Naive thymus-derived CD8-positive, alpha-beta T cell (primary cell): ENCODE measurements around the gene PNPLA1. TPM values are rescaled to one million over a fixed set of nuclear protein-coding genes. Genes with fewer than 3 reads are reported as not detected.

Experiments used
- ATAC-seq, 2 donors: fragments of 150-1000 bp; cut with Tn5 transposase in 1 of 2; sonication (Bioruptor Pico), chemical (Tn5 transposase) in 1 of 2; 1 replicate in 1 of 2; 2 replicates in 1 of 2; pipeline ENCODE4 v1.10.0; 2021; ENCODE audit warnings: mild to moderate bottlenecking in 2 of 2, moderate library complexity in 2 of 2
- POLR2A ChIA-PET: fragments of 350-600 bp; sonication (Branson Sonifier 250); formaldehyde crosslinking; loops from one replicate; lab custom pipeline; 2021; ENCODE audit warnings: antibody characterized with exemption; lab: Charles Lee
- DNase-seq, 10 donors: peaks; one replicate each; pipeline versions ENCODE4 v3.0.0 to v3.0.0-alpha.2; 2020 to 2022
- H3K27ac Mint-ChIP-seq, 10 donors: one replicate each; pipeline ENCODE4 v1.8.0; 2020 to 2022; ENCODE audit warnings: mild to moderate bottlenecking in 10 of 10, mixed read lengths in 10 of 10, moderate library complexity in 4 of 10, inconsistent platforms in 1 of 10
- H3K27me3 Mint-ChIP-seq, 5 donors: one replicate each; pipeline ENCODE4 v1.8.0; 2021 to 2022; ENCODE audit warnings: mixed read lengths in 5 of 5
- H3K36me3 Mint-ChIP-seq, 3 donors: one replicate each; pipeline ENCODE4 v1.8.0; 2020 to 2022; ENCODE audit warnings: mixed read lengths in 3 of 3, mild to moderate bottlenecking in 2 of 3, inconsistent platforms in 1 of 3
- H3K4me1 Mint-ChIP-seq, 4 donors: one replicate each; pipeline ENCODE4 v1.8.0; 2021 to 2022; ENCODE audit warnings: mixed read lengths in 4 of 4
- H3K4me3 Mint-ChIP-seq, 10 donors: one replicate each; pipeline ENCODE4 v1.8.0; 2020 to 2022; ENCODE audit warnings: mild to moderate bottlenecking in 10 of 10, mixed read lengths in 10 of 10, moderate library complexity in 6 of 10, inconsistent platforms in 1 of 10
- H3K9me3 Mint-ChIP-seq, 9 donors: one replicate each; pipeline ENCODE4 v1.8.0; 2020 to 2022; ENCODE audit warnings: mixed read lengths in 9 of 9, mild to moderate bottlenecking in 3 of 9, inconsistent platforms in 1 of 9, moderate library complexity in 1 of 9
- polyA plus RNA-seq, 3 donors: library from polyadenylated mRNA; unstranded; fragments of 300-500 nt; fragmentation: Illumina TruSeq; gene quantifications; one replicate each; pipeline ENCODE4 v1.2.3, GENCODE V29; 2021
- total RNA-seq, 8 experiments: library from RNA in 2 of 8; stranded (reverse) in 2 of 8; gene quantifications; one replicate each; pipeline ENCODE4 v1.2.3 and lab custom pipeline; 2021 to 2026

PNPLA1 gene
- total and polyA plus RNA-seq, 5 experiments from 2014 or later, result not detected

DNA sequence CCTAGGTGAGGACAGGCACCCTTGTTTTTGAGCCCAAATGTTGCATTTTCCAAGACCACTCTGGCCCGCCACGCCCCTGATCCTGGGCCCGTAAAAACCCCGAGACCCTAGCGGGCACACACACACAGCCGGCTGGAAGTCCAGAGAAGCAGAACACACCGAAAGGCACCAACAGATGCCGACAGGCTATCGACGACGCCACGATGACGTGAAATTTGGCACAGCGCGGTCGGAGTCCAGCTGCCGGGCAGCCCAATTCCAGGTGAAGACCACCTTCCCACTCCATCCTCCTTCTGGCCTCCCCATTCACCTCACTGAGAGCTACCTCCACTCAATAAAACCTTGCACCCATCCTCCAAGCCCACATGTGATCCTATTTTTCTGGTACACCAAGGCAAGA is 34.0 kb upstream of the PNPLA1 start:
- Mint-ChIP-seq H3K36me3 (peaks cover 0 to 22% (median 10%) of the 10 kb centered on the region in 3 donors), H3K27ac (no peak overlapping the region), H3K9me3 (no peaks in the 10 kb centered on the region), H3K4me1 (peaks cover 7 to 9% (median 7%) of the 10 kb centered on the region in 4 donors), H3K27me3 (no peaks in the 10 kb centered on the region), H3K4me3 (no peak overlapping the region)
- ATAC-seq (no peak), DNase-seq (no peak)
- POLR2A ChIA-PET, result no interaction called here

DNA sequence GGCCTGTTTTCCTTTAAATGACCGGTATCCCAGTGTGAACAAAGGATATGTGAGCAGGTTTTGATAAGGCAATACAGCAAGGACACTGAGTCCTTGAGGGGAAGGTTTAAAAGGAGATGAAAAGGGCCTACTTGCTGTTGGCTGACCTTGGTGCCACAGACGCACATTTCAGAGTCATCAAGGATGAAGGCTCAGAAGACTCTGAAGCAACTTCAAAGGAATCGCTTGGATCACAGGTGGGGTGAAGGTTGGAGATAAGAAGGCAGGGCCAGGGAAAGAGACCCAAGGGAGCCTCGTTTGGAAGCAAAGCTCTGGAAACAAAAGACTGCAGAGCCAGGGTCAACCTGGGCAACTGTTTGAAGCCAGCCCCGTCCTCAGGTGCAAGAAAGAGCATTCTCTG is 30.1 kb upstream of the PNPLA1 start:
- no peaks in the 10 kb centered on the region for H3K9me3 Mint-ChIP-seq
- DNase-seq (no peak), ATAC-seq (no peak)
- peaks cover 7 to 20% (median 10%) of the 10 kb centered on the region in 5 donors for H3K27me3 Mint-ChIP-seq
- no peak overlapping the region for H3K4me3 Mint-ChIP-seq
- H3K36me3 Mint-ChIP-seq, result peaks cover 0 to 5% (median 0%) of the 10 kb centered on the region in 3 donors
- H3K4me1 Mint-ChIP-seq, result peaks cover 12 to 14% (median 13%) of the 10 kb centered on the region in 4 donors
- POLR2A ChIA-PET, result no interaction called here
- peak overlapping the region in 1 of 10 donors; percentile 25 for H3K27ac Mint-ChIP-seq

DNA sequence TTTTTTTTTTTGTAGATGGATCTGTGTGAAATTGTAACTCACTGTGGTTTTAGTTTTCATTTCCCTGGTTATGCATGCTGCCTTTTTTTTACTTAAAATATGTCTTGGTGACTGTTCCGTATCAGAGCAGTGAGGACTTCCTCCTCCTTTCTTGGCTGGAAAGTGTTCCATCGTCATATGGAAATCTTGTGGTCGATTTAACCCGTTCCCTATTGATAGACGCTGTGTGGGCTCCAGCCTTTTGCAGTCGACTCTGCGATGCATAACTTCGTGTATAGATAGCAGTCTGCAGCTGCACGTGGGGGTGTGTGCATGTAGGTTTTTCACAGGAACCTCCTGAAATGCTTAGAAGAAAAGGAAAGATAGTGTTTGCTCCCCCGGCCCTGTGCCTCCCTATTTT is 28.1 kb upstream of the PNPLA1 start:
- ATAC-seq (no peak), DNase-seq (no peak)
- H3K4me1 Mint-ChIP-seq, result peaks cover 12 to 19% (median 19%) of the 10 kb centered on the region in 4 donors
- H3K27me3 Mint-ChIP-seq, result peaks cover 7 to 20% (median 10%) of the 10 kb centered on the region in 5 donors
- POLR2A ChIA-PET, result interaction anchor here (0.5 kb wide), 1 partner anchor 17 kb away, joined by 3 read pairs; no protein-coding TSS in a partner anchor
- peak overlapping the region in 3 of 10 donors; percentile 2 to 24 (median 8) for H3K4me3 Mint-ChIP-seq
- no peaks in the 10 kb centered on the region for H3K9me3 Mint-ChIP-seq
- no peaks in the 10 kb centered on the region for H3K36me3 Mint-ChIP-seq
- H3K27ac Mint-ChIP-seq, result peak overlapping the region in 1 of 10 donors; percentile 38

DNA sequence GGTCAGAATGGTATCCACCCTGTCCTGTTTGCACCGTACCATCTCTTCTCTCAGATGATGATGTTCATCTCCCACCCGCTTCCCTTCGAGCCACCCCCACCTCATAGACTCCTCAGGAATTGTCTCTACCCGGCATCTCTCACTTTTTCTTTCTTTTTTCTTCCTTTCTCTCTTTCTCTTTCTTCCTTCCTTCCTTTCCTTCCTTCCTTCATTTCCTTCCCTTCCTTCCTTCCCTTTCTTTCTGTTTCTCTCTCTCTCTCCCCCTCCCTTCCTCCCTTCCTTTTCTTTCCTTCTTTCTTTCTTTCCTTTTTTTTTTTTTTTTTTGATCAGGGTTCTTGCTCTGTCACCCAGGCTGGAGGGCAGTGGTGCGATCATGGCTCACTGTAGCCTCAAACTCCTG is 27.7 kb upstream of the PNPLA1 start:
- POLR2A ChIA-PET, result no interaction called here
- Mint-ChIP-seq H3K36me3 (no peaks in the 10 kb centered on the region), H3K4me1 (peaks cover 13 to 19% (median 19%) of the 10 kb centered on the region in 4 donors), H3K27ac (peak overlapping the region in 2 of 10 donors; percentile 9 to 38), H3K4me3 (peak overlapping the region in 2 of 10 donors; percentile 2 to 24), H3K27me3 (peaks cover 7 to 20% (median 10%) of the 10 kb centered on the region in 5 donors), H3K9me3 (no peaks in the 10 kb centered on the region)
- ATAC-seq (no peak), DNase-seq (no peak)

DNA sequence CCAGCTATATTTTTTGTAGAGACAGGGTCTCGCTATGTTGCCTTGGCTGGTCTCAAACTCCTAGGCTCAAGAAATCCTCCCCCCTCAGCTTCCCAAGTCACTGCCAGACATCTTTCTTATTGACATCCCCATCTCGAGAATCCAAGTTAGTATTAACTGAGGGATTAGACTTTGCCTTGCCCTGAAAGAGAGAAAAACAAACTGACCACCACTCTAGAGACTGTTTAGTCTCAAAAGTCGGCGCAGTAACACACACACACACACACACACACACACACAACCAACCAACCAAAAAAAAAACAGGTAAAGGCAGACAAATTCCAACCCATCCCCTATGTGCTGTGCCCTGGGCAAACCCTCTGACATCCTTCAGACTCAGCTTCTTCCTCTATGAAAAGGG is 27.2 kb upstream of the PNPLA1 start:
- Mint-ChIP-seq H3K9me3 (no peaks in the 10 kb centered on the region), H3K4me3 (no peak overlapping the region)
- POLR2A ChIA-PET, result interaction anchor here (0.8 kb wide), 1 partner anchor 473 kb away, joined by 3 read pairs; no protein-coding TSS in a partner anchor

DNA sequence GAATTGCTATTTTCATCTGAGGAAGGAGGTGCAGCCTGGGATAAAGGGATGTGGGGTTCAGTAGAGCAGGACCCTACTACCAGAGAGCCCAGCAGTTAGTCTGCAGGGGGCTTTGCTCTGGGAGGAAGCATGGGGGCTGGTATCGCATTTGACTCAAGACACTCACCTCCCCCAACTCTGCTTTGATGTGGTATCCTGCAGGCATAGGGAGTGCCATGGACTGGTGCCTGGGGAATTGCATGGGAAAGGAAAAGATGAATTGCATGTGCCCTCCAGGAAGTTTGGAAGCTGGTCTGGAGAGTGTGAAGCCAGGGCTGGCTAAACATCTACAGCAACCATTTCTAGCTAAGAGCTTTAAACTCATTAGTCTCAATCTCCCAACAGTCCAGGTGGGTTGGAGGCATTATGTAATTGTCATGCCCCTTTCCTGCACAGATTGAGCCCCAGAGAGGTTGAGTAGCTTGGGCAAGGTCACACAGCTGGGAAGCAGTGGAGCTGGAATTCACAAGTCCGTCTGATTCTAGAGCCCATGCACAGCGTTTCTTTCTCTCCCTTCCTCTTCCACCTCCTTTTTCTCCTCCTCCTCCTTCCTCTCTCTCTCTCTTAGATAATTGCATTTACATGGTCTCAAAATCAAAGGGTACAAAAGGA is 26.2 kb upstream of the PNPLA1 start:
- POLR2A ChIA-PET, result no interaction called here
- DNase-seq (no peak), ATAC-seq (no peak)
- Mint-ChIP-seq H3K36me3 (no peaks in the 10 kb centered on the region), H3K27me3 (peaks cover 7 to 20% (median 10%) of the 10 kb centered on the region in 5 donors), H3K4me3 (no peak overlapping the region), H3K27ac (no peak overlapping the region), H3K9me3 (no peaks in the 10 kb centered on the region), H3K4me1 (peaks cover 15 to 19% (median 19%) of the 10 kb centered on the region in 4 donors)

More for the DNA sequence above, 27.2 kb upstream of the PNPLA1 start:
- H3K27ac Mint-ChIP-seq, result peak overlapping the region in 2 of 10 donors; percentile 8 to 9
- no peaks in the 10 kb centered on the region for H3K36me3 Mint-ChIP-seq
- DNase-seq (no peak), ATAC-seq (no peak)
- H3K4me1 Mint-ChIP-seq, result peaks cover 15 to 19% (median 19%) of the 10 kb centered on the region in 4 donors
- peaks cover 7 to 20% (median 10%) of the 10 kb centered on the region in 5 donors for H3K27me3 Mint-ChIP-seq

DNA sequence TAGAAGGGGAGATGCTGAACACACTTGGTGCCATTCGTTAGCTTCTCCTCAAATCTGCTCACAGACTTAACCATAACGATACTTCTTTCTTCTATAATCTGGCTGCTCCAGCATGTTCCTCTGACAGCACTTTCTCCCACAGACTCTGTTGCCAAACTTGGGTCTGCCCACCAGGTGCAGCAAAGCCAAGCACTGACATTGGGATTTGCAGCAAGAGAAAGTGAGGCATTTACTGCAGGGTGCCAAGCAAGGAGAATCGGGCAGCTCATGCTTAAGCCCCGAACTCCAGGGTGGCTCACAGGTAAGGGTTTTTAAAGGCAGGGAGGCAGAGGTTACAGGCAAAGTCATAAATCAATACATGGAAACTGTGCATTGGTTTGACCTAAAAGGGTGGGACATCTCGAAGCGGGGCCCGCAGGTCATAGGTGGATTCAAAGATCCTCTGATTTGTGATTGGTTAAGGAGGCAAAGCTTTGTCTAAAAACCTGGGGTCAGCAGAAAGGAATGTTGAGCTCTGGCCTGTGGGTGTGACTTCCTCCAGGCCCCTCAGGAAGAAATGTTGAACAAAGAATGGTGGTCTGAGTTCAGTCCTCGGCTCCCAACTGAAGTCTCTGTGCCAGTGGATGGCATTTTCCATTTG is 25.1 kb upstream of the PNPLA1 start:
- H3K9me3 Mint-ChIP-seq, result no peaks in the 10 kb centered on the region
- no peak overlapping the region for H3K4me3 Mint-ChIP-seq
- H3K27ac Mint-ChIP-seq, result peak overlapping the region in 1 of 10 donors; percentile 71
- peaks cover 15 to 19% (median 19%) of the 10 kb centered on the region in 4 donors for H3K4me1 Mint-ChIP-seq
- H3K27me3 Mint-ChIP-seq, result peaks cover 7 to 20% (median 10%) of the 10 kb centered on the region in 5 donors
- H3K36me3 Mint-ChIP-seq, result no peaks in the 10 kb centered on the region
- POLR2A ChIA-PET, result no interaction called here
- ATAC-seq, result no peak
- DNase-seq, result no peak

DNA sequence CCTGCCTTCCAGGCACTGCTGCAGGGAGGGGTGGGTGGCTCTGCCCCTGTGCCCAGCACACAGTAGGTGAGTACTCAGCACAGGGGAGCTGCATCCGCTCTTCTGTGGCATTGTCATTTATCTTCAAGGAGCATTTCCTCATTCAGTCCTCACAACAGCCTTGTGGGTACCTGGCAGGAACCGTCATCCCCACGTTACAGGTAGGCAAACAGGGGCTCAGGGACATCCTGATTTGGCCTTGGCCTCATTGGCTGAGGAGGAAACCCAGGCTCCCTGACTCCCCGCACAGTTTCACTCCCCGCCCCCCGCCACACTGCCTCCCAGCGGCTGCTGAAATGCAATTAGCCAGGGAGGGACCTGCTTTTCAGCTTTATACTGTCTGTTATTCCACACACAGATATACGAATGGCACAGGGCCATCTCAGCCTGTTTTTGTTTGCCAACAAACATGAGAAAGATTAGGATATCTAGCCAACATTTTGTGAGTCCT is 24.2 kb upstream of the PNPLA1 start:
- H3K27me3 Mint-ChIP-seq, result peaks cover 7 to 20% (median 10%) of the 10 kb centered on the region in 5 donors
- H3K9me3 Mint-ChIP-seq, result no peaks in the 10 kb centered on the region
- DNase-seq, result peak in 4 of 10 donors; percentile 11 to 35 (median 22)
- POLR2A ChIA-PET, result no interaction called here
- H3K4me3 Mint-ChIP-seq, result peak overlapping the region in 2 of 10 donors; percentile 2 to 8
- H3K36me3 Mint-ChIP-seq, result no peaks in the 10 kb centered on the region
- peaks cover 15 to 19% (median 19%) of the 10 kb centered on the region in 4 donors for H3K4me1 Mint-ChIP-seq
- ATAC-seq, result peak; percentile 47 to 69
- peak overlapping the region in 5 of 10 donors; percentile 19 to 60 (median 45) for H3K27ac Mint-ChIP-seq

DNA sequence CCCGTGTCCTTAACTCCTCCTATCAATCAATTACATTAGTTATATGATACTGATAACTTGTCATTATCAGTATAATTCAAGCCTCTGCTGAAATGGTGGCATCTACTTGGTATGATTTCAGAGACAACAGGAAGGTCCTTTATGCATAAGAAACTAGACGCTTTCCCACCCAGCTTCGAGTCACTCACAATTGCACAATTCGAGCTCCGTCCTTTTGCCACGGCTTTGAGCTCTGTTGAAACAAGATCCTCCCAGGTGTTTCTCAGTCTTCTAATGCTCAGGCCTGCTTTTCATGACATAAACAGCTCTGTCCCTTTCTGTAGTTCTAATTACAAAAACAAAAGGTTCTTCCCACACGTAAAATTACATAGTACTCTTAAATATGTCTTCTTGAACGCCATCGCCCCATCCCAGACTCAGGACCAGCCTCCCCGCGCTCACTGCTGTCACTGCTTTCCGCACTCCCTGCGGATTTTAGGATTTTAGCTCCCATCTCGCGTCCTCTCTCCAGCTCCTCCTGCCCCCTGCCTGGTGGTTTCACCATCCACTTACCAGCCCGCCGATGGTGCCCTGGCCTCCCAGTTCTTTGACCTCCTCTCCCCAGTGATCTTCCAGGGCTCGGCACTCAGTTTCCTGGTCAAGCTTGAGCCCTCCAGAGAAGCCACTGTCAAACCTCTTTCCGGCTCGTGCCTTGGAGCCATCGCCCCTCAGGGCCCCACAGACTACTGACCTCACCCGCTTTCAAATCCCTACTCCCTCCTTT is 23.2 kb upstream of the PNPLA1 start:
- no peak overlapping the region for H3K4me3 Mint-ChIP-seq
- H3K9me3 Mint-ChIP-seq, result no peaks in the 10 kb centered on the region
- POLR2A ChIA-PET, result no interaction called here
- H3K27ac Mint-ChIP-seq, result peak overlapping the region in 1 of 10 donors; percentile 44
- H3K4me1 Mint-ChIP-seq, result peaks cover 14 to 18% (median 16%) of the 10 kb centered on the region in 4 donors
- H3K27me3 Mint-ChIP-seq, result peaks cover 7 to 20% (median 10%) of the 10 kb centered on the region in 5 donors
- no peaks in the 10 kb centered on the region for H3K36me3 Mint-ChIP-seq
- DNase-seq (peak in 1 of 10 donors; percentile 44), ATAC-seq (no peak)

DNA sequence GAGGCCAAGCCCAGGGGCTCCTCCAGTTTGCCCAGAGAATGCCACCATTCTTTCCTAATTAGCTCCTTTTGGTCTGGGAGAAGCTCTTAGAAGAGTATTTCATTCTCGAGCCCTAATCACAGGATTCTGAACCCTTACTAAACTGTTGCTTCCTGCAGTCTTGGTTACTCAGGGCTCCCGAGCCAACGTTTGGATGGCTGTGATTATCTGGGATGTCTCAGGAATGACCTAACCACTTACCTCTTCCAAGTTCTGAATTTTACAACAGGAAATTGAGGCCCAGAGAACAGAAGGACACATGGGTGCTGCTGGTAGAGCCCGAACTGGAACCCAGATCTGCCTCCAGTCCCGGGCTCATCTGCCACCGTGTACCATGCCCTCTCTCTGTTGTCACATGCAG is 22.2 kb upstream of the PNPLA1 start:
- Mint-ChIP-seq H3K36me3 (no peaks in the 10 kb centered on the region), H3K27ac (no peak overlapping the region), H3K4me1 (peaks cover 6 to 14% (median 11%) of the 10 kb centered on the region in 4 donors), H3K9me3 (no peaks in the 10 kb centered on the region), H3K27me3 (peaks cover 8 to 17% (median 12%) of the 10 kb centered on the region in 5 donors), H3K4me3 (no peak overlapping the region)
- POLR2A ChIA-PET, result no interaction called here
- DNase-seq (no peak), ATAC-seq (no peak)

DNA sequence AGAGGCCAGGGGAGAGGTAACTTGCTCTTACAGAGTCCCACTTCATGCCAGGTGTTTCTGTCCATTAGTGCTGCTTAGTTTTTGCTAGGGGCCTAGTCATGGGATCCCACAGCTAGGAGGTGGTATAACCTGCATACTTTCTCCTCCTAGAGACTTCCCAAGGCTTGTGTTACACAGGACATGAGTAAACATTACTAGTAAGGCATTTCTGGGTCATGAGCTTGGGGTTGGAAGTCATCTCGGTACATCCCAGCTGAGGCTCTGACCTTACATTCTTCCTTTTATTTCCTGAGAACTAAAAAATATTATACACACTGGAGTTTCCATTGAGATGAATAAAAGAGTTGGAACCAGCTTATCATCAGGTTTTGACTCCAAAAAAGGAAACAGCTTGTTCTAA is 20.9 kb upstream of the PNPLA1 start:
- POLR2A ChIA-PET, result no interaction called here
- H3K27ac Mint-ChIP-seq, result no peak overlapping the region
- H3K4me1 Mint-ChIP-seq, result peaks cover 5 to 10% (median 7%) of the 10 kb centered on the region in 4 donors
- no peak overlapping the region for H3K4me3 Mint-ChIP-seq
- H3K36me3 Mint-ChIP-seq, result no peaks in the 10 kb centered on the region
- ATAC-seq, result no peak
- H3K9me3 Mint-ChIP-seq, result no peaks in the 10 kb centered on the region
- peaks cover 3 to 9% (median 4%) of the 10 kb centered on the region in 5 donors for H3K27me3 Mint-ChIP-seq
- DNase-seq, result no peak

DNA sequence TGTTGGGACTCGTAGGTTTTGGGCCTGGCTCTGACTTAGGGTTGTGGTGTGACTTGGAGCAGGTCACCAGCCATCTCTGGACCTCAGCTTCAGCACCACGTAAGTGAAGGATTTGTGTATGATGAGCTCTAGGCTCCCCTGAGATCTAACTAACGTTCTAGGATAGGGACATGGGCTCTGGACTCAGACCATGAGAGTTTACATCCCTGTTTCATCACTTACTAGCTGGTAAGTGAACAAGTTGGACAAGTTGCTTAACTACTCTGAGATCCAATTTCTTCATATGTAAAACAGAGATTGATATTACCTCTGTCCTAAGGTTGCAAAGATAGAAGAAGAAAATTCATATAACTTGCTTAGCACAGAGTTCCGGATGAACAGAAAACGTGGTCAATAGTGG is 20.3 kb upstream of the PNPLA1 start:
- no peak overlapping the region for H3K27ac Mint-ChIP-seq
- no peaks in the 10 kb centered on the region for H3K36me3 Mint-ChIP-seq
- POLR2A ChIA-PET, result no interaction called here
- H3K9me3 Mint-ChIP-seq, result no peaks in the 10 kb centered on the region
- peaks cover 1 to 9% (median 4%) of the 10 kb centered on the region in 5 donors for H3K27me3 Mint-ChIP-seq
- peaks cover 5 to 10% (median 7%) of the 10 kb centered on the region in 4 donors for H3K4me1 Mint-ChIP-seq
- ATAC-seq, result no peak
- no peak overlapping the region for H3K4me3 Mint-ChIP-seq
- no peak for DNase-seq
